GM20000 (cell line): ENCODE results near the gene DCHS2.

Experiments
- DNase-seq: peaks from one replicate; pipeline ENCODE4 v3.0.0; 2012; ENCODE audit warnings: low spot score
- TF ChIP-seq, protein P1 (sequence below): IDR thresholded peaks from 2 replicates; pipeline ENCODE4 v1.5.1; 2012; ENCODE audit warnings: mild to moderate bottlenecking, control low read depth; ENCODE audit errors: extremely low read depth, missing control alignments

The DCHS2 gene

GRCh38 chr4:154454710-154455109, 36.9 kb downstream of the DCHS2 start:
- TF ChIP-seq, protein P1, sequence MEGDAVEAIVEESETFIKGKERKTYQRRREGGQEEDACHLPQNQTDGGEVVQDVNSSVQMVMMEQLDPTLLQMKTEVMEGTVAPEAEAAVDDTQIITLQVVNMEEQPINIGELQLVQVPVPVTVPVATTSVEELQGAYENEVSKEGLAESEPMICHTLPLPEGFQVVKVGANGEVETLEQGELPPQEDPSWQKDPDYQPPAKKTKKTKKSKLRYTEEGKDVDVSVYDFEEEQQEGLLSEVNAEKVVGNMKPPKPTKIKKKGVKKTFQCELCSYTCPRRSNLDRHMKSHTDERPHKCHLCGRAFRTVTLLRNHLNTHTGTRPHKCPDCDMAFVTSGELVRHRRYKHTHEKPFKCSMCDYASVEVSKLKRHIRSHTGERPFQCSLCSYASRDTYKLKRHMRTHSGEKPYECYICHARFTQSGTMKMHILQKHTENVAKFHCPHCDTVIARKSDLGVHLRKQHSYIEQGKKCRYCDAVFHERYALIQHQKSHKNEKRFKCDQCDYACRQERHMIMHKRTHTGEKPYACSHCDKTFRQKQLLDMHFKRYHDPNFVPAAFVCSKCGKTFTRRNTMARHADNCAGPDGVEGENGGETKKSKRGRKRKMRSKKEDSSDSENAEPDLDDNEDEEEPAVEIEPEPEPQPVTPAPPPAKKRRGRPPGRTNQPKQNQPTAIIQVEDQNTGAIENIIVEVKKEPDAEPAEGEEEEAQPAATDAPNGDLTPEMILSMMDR, result no peak

GRCh38 chr4:154452798-154453346, 38.7 kb downstream of the DCHS2 start:
- DNase-seq, result no peak
- TF ChIP-seq, protein P1, result no peak

More at GRCh38 chr4:154454710-154455109, 36.9 kb downstream of the DCHS2 start:
- no peak for DNase-seq

DNA sequence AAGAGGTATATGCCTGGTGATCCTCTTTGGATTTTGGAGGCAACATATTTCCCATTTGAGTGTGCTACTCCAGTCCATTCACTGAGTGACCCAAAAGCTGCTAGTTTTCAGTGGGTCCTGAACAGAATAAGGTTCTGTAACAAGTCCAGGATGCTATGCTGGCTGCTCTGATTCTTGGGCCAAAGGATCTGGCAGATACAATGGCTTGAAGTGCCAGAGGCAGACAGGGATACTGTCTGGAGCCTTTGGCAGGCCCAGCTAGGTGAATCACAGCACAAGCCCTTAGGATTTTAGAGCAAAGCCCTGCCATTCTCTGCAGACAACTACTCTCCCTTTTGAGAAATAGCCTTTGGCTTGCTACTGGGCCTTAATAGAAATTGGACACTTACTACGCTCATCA, 40.6 kb downstream of the DCHS2 start:
- DNase-seq, result no peak
- TF ChIP-seq, protein P1, result no peak

- no peak for DNase-seq
- TF ChIP-seq, protein P1, result no peak
Observed at GRCh38 chr4:154444958-154445357, 46.6 kb downstream of the DCHS2 start.

DNA sequence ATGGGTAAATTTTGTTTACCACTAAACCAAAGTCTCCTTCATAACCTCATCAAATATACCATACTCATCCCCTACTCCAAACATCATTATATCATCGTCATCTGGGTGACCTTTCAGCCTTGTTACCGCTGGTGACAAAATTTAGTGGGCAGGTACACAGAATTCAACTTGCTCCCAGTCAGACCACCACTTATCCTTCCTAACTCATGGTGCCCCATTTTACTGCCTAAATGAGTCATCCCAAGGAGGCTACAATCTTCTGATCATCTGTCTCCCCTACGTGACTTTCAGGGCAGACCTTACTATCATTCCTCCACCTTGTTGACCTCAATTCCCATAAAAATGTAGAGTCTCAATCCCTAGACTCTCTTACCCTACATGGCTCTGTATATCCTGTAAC, 49.6 kb downstream of the DCHS2 start:
- TF ChIP-seq, protein P1, result no peak
- no peak for DNase-seq

DNA sequence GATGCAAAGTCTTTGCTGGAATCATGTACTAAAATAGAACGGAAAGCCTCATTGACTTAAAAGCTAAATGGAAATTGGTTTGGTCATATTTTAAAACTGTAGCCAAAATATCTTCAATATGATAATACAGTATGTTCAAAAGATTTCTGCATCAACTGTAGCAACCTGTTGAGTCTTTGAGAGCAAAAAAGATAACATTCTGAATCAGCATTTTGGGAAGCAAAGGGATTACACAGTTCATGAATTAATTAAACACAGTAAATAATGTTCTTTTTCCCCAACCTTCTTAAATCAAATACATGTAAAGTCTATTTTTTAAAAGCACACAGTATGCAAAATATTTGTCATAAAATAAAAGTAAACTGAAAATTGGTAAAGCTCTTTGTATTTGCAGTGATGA, 50.5 kb downstream of the DCHS2 start:
- TF ChIP-seq, protein P1, result no peak
- no peak for DNase-seq

- no peak for DNase-seq
- TF ChIP-seq, protein P1, result no peak
Observed at GRCh38 chr4:154439224-154439623, 52.4 kb downstream of the DCHS2 start.

DNA sequence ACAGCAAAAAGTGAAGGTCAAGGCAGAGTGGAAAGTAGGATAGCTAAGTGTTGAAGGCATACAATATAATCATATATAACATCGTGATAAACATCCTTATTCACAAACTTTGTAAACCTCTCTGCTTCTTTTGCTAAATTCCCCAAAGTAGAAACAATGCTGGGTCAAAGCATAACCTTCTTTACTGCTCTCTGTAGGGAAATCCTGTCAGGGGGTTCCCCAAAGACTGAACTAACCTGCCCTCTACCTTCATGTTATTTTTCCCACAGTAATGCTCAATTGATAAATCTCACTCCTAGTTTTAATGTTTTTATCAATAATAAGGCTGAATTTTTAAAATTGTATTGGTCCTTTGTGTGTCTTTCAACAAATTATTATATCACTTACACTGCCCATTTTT, 55.7 kb downstream of the DCHS2 start:
- TF ChIP-seq, protein P1, result no peak
- DNase-seq, result no peak
